ENCODE data around the gene PSMD11. TPM values are rescaled to one million over a fixed set of nuclear protein-coding genes. Genes with fewer than 3 reads are reported as not detected.
A peak's percentile ranks its signal among the peaks of the same experiment; 100 is the strongest.
"Not testable (repeated sequence)": the region's sequence is repeated elsewhere in the genome, so short reads cannot be mapped to it uniquely, and the experiment has no call there.

Gene PSMD11
- total and polyA plus RNA-seq, 8 donors: 22.1 to 39.4 (median 32.7) TPM

DNA sequence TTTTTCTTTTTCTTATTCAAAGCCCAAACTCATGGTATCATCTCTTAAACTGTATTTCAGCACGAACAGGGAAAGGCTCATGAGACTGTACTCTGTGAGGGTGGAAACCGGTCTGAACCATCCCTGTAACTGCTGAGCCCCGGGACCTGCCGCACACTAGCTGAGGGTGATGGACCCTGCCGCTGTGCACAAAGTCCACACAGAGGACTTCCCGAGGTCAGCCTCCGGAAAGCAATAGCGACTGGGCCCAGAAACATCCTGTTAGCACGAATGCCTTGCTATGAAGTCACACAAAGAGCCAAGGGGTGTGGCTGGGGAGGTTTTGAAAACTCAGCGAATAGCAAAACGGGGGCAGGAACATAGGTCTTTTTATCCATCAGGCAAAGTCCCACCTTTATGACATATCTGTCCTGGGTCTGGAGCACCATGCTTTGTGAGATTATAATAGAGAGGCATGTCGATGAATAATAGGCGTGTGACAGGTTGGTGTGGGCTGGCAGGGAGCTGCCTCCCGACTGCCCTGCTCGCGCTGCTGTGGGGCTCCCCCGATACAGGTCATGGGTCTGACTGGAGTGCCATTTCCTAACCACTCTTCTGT is 75.9 kb downstream of the PSMD11 start:
- intact Hi-C loops (cut with DNase I): no loop called here
- peak overlapping the region in 1 of 4 donors; percentile 52 for H3K4me3 ChIP-seq

DNA sequence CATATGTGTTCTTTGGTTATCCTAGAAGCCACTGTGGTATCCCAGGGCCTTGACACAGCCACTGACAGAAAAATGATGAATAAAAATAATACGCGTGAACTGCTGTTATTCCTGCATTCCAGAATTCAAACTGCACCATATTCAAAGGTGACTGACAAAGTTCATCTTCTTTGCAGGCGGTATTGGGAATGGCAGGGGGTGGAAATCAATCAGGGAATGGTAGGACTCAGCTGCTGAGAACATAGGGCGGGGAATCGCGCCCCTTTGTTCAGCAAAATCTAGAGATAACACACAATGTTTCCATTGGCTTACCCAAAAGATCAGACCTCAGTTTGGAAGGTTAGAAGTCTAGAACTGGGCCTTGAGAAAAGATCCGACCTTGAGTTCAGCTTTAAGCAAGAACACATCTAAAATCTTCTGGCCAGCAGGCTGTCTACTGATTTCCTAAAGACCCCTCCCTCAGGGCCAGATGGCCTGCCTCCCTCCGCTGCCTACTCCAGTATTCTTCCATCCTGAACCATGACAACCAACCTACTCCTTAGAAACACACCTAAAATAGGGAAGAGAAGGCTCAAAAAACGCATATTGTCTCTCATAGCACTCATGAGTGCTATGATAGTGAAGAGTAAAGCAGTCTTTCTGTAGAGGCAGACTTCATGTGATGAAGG is 76.6 kb downstream of the PSMD11 start:
- no peak overlapping the region for H3K4me3 ChIP-seq
- TF ChIP-seq, protein P1, sequence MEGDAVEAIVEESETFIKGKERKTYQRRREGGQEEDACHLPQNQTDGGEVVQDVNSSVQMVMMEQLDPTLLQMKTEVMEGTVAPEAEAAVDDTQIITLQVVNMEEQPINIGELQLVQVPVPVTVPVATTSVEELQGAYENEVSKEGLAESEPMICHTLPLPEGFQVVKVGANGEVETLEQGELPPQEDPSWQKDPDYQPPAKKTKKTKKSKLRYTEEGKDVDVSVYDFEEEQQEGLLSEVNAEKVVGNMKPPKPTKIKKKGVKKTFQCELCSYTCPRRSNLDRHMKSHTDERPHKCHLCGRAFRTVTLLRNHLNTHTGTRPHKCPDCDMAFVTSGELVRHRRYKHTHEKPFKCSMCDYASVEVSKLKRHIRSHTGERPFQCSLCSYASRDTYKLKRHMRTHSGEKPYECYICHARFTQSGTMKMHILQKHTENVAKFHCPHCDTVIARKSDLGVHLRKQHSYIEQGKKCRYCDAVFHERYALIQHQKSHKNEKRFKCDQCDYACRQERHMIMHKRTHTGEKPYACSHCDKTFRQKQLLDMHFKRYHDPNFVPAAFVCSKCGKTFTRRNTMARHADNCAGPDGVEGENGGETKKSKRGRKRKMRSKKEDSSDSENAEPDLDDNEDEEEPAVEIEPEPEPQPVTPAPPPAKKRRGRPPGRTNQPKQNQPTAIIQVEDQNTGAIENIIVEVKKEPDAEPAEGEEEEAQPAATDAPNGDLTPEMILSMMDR (IDR thresholded peaks at IDR 0.05): no peak
- H3K4me1 ChIP-seq: no peaks in the 10 kb centered on the region
- no peak for FAIRE-seq
- no peak for DNase-seq
- H3K36me3 ChIP-seq: no peaks in the 10 kb centered on the region
- H3K27ac ChIP-seq: no peak overlapping the region
- 94 to 97% methylated on average over 9 of the region's 9 CpGs for WGBS, 2 donors
- no peak for ATAC-seq
- intact Hi-C loops (cut with DNase I): no loop called here
- H3K27me3 ChIP-seq: no peaks in the 10 kb centered on the region
- H3K9me3 ChIP-seq: no peaks in the 10 kb centered on the region

More for the DNA sequence above, 75.9 kb downstream of the PSMD11 start:
- 79 to 82% methylated on average over 17 of the region's 17 CpGs for WGBS, 2 donors
- no peaks in the 10 kb centered on the region for H3K9me3 ChIP-seq
- ATAC-seq (peak in 2 of 4 donors; percentile 10 to 34), DNase-seq (no peak), FAIRE-seq (no peak)
- no peak overlapping the region for H3K27ac ChIP-seq
- H3K36me3 ChIP-seq: no peaks in the 10 kb centered on the region
- H3K27me3 ChIP-seq: no peaks in the 10 kb centered on the region
- H3K4me1 ChIP-seq: no peaks in the 10 kb centered on the region
- TF ChIP-seq, protein P1 (IDR thresholded peaks at IDR 0.05): no peak

DNA sequence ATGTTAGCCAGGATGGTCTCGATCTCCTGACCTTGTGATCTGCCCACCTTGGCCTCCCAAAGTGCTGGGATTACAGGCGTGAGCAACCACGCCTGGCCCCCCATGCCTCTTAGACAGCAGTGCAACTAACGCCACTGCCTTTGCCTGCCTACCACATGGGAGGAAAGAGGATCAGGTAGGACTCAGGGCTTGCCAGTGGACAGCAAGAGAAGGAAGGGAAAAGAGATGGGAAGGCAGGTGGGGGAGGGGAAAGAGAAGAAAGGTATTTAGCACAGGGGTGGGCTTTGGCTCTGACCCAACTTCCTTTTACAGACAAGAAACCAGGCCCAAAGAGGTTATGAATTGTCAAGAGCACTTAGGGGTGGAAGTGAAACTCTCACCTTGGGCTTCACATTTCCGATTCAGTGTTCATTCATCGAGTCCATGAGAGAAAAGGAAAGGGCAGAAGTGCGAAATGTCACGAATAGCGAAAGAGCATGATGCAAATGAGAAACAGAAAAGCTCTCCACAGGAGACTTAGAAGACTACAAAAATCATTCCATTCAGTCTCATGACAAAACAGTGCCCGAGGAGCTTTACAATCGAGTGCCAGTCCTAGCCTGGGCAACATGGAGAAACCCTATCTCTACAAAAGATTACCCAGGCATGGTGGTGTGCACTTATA is 78.8 kb downstream of the PSMD11 start:
- no peak overlapping the region for H3K4me3 ChIP-seq
- no peaks in the 10 kb centered on the region for H3K4me1 ChIP-seq
- TF ChIP-seq, protein P1 (IDR thresholded peaks at IDR 0.05): no peak
- intact Hi-C loops (cut with DNase I): no loop called here
- no peaks in the 10 kb centered on the region for H3K27me3 ChIP-seq
- ATAC-seq (no peak), DNase-seq (no peak), FAIRE-seq (no peak)
- WGBS, 2 donors: 89 to 94% methylated on average over 11 of the region's 11 CpGs
- H3K9me3 ChIP-seq: no peaks in the 10 kb centered on the region
- H3K27ac ChIP-seq: no peak overlapping the region
- no peaks in the 10 kb centered on the region for H3K36me3 ChIP-seq

DNA sequence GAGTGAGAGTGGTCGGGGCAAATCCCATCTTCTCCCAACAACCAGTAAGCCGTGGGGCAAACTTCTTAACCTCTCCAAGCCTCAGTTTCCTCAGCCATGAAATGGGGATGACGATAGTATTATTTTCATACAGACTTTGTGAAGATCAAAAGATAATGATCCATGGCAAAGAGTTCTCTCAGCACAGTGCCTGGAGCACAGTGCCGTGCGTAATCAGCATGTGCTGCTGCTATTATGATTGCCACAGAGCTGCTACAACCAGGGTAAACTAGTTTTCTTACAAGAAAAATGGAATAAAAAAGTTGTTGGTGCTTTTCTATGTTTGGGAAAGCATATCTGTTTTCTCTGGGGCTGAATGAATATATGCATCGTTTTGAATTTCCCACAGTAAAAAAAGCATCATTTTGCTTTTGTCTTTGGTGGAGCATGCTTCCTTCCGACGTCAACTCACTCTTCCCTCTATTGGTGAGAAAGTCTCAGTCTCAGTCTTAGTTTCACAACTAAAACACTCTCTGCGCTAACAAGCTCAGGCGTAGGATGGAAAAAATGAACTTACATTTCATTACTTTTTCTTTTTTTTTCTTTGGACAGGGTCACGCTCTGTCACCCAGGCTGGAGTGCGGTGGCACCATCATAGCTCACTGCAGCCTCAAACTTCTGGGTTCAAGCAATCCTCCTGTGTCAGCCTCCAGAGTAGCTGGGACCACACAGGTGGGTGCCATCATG is 79.7 kb downstream of the PSMD11 start:
- Histone ChIP-seq H3K4me1 (no peaks in the 10 kb centered on the region), H3K27me3 (no peaks in the 10 kb centered on the region), H3K36me3 (no peaks in the 10 kb centered on the region), H3K27ac (no peak overlapping the region), H3K4me3 (no peak overlapping the region), H3K9me3 (no peaks in the 10 kb centered on the region)
- DNase-seq (no peak), FAIRE-seq (no peak), ATAC-seq (no peak)
- intact Hi-C loops (cut with DNase I): no loop called here
- WGBS, 2 donors: 93 to 95% methylated on average over 12 of the region's 12 CpGs
- TF ChIP-seq, protein P1 (IDR thresholded peaks at IDR 0.05): no peak

DNA sequence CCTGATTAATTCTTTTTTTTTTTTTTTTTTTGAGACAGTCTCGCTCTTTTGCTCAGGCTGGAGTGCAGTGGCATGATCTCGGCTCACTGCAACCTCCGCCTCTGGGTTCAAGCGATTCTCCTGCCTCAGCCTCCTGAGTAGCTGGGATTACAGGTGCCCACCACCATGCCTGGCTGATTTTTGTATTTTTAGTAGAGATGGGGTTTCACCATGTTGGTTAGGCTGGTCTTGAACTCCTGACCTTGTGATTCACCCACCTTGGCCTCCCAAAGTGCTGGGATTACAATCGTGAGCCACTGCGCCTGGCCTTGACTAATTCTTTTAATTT is 80.2 kb downstream of the PSMD11 start:
- ATAC-seq; DNase-seq; H3K27me3 ChIP-seq; H3K27ac ChIP-seq; H3K9me3 ChIP-seq; H3K36me3 ChIP-seq; H3K4me3 ChIP-seq; intact Hi-C loops (cut with DNase I); H3K4me1 ChIP-seq; FAIRE-seq: not testable (repeated sequence)
- WGBS, 2 donors: 89 to 92% methylated on average over 6 of the region's 6 CpGs

Data from pancreas (tissue), 10 donors.